LNCaP clone FGC (cell line): ENCODE results near the gene IL6R.

ENCODE experiments used
- DNase-seq: peaks from one replicate; pipeline ENCODE4 v3.0.0-alpha.2; 2011; ENCODE audit warnings: low read depth
- H3K4me3 ChIP-seq: 2 replicates; pipeline ENCODE4 v1.5.1; 2011; ENCODE audit warnings: mild to moderate bottlenecking, low read depth, low read length, control low read depth
- TF ChIP-seq, protein P1 (sequence below): IDR thresholded peaks from 2 replicates; pipeline ENCODE4 v1.5.1; 2012; ENCODE audit warnings: mild to moderate bottlenecking; ENCODE audit not compliant: control insufficient read depth, insufficient read depth; ENCODE audit errors: extremely low read depth

IL6R gene

GRCh38 chr1:154492115-154492514 lies 87.0 kb downstream of the IL6R start:
- TF ChIP-seq, protein P1, sequence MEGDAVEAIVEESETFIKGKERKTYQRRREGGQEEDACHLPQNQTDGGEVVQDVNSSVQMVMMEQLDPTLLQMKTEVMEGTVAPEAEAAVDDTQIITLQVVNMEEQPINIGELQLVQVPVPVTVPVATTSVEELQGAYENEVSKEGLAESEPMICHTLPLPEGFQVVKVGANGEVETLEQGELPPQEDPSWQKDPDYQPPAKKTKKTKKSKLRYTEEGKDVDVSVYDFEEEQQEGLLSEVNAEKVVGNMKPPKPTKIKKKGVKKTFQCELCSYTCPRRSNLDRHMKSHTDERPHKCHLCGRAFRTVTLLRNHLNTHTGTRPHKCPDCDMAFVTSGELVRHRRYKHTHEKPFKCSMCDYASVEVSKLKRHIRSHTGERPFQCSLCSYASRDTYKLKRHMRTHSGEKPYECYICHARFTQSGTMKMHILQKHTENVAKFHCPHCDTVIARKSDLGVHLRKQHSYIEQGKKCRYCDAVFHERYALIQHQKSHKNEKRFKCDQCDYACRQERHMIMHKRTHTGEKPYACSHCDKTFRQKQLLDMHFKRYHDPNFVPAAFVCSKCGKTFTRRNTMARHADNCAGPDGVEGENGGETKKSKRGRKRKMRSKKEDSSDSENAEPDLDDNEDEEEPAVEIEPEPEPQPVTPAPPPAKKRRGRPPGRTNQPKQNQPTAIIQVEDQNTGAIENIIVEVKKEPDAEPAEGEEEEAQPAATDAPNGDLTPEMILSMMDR = no peak
- no peak overlapping the region for H3K4me3 ChIP-seq
- DNase-seq = no peak

GRCh38 chr1:154493276-154493675 lies 88.1 kb downstream of the IL6R start:
- no peak for DNase-seq
- TF ChIP-seq, protein P1 = no peak
- no peak overlapping the region for H3K4me3 ChIP-seq

GRCh38 chr1:154495496-154496273 lies 90.5 kb downstream of the IL6R start:
- TF ChIP-seq, protein P1 = no peak
- no peak for DNase-seq

DNA sequence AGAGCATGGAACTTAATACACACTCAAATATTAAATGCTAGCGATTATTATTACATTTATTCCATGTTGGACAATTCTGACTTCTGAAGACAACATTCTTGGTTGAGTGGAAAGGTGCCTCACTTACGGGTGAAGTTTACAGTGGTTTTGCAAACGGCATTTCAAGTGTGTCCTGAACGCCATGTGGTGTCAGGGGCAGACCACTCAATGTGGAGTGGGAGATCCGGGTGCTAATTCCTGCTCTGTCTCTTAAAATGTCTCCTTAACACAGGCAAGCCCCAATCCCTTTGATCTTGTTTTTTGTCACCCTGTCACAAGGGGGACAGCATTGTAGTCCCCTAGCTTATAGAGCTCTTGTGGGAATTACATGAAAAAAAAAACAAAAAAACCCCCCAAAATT lies 91.2 kb downstream of the IL6R start:
- TF ChIP-seq, protein P1 = no peak
- DNase-seq = no peak
- H3K4me3 ChIP-seq = no peak overlapping the region

More at GRCh38 chr1:154495496-154496273, 90.5 kb downstream of the IL6R start:
- H3K4me3 ChIP-seq = no peak overlapping the region

DNA sequence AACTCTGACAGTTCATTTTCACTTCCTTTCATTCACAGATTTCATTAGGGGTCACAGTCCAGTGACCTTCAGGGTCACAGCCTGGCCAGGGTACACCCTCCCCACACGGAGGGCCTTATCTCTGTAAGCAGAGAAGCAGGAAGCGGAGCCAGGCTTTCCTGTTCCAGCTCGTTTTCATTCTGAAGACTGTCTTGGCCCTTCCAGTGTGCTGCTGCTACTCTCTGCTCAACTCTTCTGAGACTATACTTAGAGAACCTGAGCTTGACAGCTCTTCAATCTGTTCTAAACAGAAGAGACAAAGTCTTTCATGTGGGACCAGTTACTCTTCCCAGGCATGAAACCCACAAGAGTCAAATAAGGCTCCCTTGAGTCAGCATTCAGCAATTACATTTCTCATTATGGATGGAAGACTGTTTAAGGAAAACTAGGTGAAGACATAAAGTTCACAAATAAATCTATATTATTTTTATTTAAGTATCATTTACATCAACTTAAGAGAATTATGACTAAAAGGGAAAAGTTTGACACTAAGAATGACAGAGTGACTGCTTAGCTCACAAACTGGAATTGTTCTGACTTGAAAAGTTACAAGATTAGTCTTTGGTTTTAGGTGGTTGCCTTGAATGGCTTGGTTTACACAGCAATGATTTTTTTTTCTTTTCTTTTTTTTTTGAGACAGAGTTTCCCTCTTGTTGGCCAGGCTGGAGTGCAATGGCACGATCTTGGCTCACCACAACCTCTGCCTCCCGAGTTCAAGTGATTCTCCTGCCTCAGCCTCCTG lies 92.1 kb downstream of the IL6R start:
- TF ChIP-seq, protein P1 = no peak
- DNase-seq = no peak
- H3K4me3 ChIP-seq = no peak overlapping the region

- TF ChIP-seq, protein P1 = no peak
- DNase-seq = no peak
- no peak overlapping the region for H3K4me3 ChIP-seq
These were observed 94.3 kb downstream of the IL6R start for GRCh38 chr1:154499446-154499845.

DNA sequence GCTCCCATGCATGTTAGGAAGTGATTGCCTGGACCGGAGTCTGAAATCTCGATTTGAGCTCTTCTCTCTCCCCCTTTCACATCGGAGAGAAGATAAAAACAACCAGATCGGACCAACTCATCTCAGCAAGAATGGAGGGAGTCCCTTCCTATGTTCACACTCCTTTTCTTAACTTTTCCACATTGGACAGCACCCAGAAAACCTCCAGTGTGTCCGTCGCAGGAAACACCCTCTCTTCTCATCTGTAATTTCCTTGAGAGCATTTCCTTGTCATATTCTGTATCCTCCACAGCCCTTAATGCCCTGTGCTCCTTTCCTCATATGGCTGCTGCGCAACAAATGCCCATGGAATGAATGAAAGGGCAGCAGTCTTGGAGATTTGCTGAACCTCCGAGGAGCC lies 95.4 kb downstream of the IL6R start:
- H3K4me3 ChIP-seq = no peak overlapping the region
- TF ChIP-seq, protein P1 = no peak
- DNase-seq = no peak
